ENCODE measurements around the gene RER1.
A peak's percentile ranks its signal among the peaks of the same experiment; 100 is the strongest.
"Not testable (repeated sequence)": the region's sequence is repeated elsewhere in the genome, so short reads cannot be mapped to it uniquely, and the experiment has no call there.

The RER1 gene

DNA sequence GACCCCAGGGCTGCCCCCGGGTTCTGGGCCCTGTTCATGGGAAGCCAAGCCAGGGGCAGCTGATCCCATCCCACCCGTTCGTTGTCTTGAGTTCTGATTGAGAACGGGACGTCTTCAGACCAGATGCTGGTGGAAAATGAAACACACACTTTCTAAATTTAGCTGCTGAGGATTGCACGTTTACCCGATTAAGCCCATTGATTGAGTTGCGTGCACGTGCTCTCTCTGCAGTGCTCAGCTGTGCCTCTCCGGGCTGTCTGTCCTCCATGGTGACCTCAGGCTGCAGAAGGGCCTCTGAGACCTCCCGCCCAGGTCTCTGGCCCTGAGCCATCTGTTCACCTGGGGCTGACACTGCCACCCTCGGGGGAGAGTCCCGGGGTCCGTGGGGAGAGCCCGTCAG lies 47.7 kb downstream of the RER1 start:
- H3K36me3 ChIP-seq (ENCODE audit: insufficient read depth, insufficient read length, low read length), result no peaks in the 10 kb centered on the region
- no peaks in the 10 kb centered on the region for H3K9me3 ChIP-seq (ENCODE audit: insufficient read depth, low read length)
- peaks cover 3% of the 10 kb centered on the region for H3K4me1 ChIP-seq (ENCODE audit: insufficient read depth, insufficient read length)
- no peak for DNase-seq (ENCODE audit: low read depth, low spot score)
- TF ChIP-seq SUZ12 (IDR thresholded peaks at IDR 0.05; ENCODE audit: extremely low read depth, insufficient read depth, insufficient read length), result no peak
- no peak for TF ChIP-seq ZNF274 (IDR thresholded peaks at IDR 0.05; ENCODE audit: low read depth, low read length)
- no peak for TF ChIP-seq YY1 (IDR thresholded peaks at IDR 0.05; ENCODE audit: insufficient read depth, insufficient read length)
- no peak overlapping the region for H3K9ac ChIP-seq (ENCODE audit: insufficient read length, low read depth)
- H3K4me3 ChIP-seq (ENCODE audit: insufficient read length, low read depth), result no peak overlapping the region
- H3K27me3 ChIP-seq (ENCODE audit: insufficient read depth, insufficient read length), result peaks cover 26% of the 10 kb centered on the region

DNA sequence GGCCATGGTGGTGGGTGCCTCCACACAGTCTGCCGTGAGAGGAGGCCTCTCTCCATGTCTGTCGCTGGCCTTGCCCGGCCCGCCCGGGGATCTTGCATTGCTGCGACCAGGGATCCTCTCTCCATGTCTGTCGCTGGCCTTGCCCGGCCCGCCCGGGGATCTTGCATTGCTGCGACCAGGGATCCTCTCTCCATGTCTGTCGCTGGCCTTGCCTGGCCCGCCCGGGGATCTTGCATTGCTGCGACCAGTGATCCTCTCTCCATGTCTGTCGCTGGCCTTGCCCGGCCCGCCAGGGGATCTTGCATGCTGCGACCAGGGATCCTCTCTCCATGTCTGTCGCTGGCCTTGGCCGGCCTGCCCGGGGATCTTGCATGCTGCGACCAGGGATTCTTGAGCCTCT lies 48.7 kb downstream of the RER1 start:
- peaks cover 36% of the 10 kb centered on the region for H3K27me3 ChIP-seq (ENCODE audit: insufficient read depth, insufficient read length)
- not testable (repeated sequence) for DNase-seq (ENCODE audit: low read depth, low spot score); H3K9ac ChIP-seq (ENCODE audit: insufficient read length, low read depth); H3K4me1 ChIP-seq (ENCODE audit: insufficient read depth, insufficient read length); H3K36me3 ChIP-seq (ENCODE audit: insufficient read depth, insufficient read length, low read length); H3K9me3 ChIP-seq (ENCODE audit: insufficient read depth, low read length); H3K4me3 ChIP-seq (ENCODE audit: insufficient read length, low read depth)

DNA sequence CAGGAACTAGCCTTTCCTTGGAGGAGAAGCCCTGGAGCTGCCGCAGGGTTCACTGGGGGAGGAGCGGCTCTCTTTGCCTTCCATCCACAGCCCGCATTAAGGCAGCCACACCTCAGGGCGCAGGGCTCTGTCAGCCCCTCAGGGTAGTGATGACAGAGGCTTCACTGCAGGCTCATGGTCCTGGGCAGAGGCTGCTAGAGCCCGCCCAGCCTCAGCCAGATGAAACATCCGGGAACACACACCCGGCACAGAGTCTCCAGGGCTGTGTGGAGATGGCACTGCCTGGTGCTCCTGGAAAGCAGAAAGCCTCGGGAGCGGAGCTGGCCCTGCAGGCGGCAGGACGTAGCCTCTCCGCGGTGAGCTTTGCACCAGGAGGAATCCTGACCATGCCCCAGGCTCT lies 50.1 kb downstream of the RER1 start:
- no peak overlapping the region for H3K9ac ChIP-seq (ENCODE audit: insufficient read length, low read depth)
- no peaks in the 10 kb centered on the region for H3K36me3 ChIP-seq (ENCODE audit: insufficient read depth, insufficient read length, low read length)
- no peak for DNase-seq (ENCODE audit: low read depth, low spot score)
- H3K4me1 ChIP-seq (ENCODE audit: insufficient read depth, insufficient read length), result peaks cover 9% of the 10 kb centered on the region
- peaks cover 43% of the 10 kb centered on the region for H3K27me3 ChIP-seq (ENCODE audit: insufficient read depth, insufficient read length)
- no peak overlapping the region for H3K4me3 ChIP-seq (ENCODE audit: insufficient read length, low read depth)
- TF ChIP-seq SUZ12 (IDR thresholded peaks at IDR 0.05; ENCODE audit: extremely low read depth, insufficient read depth, insufficient read length) (no peak), ZNF274 (IDR thresholded peaks at IDR 0.05; ENCODE audit: low read depth, low read length) (no peak), YY1 (IDR thresholded peaks at IDR 0.05; ENCODE audit: insufficient read depth, insufficient read length) (no peak)
- H3K9me3 ChIP-seq (ENCODE audit: insufficient read depth, low read length), result no peaks in the 10 kb centered on the region

DNA sequence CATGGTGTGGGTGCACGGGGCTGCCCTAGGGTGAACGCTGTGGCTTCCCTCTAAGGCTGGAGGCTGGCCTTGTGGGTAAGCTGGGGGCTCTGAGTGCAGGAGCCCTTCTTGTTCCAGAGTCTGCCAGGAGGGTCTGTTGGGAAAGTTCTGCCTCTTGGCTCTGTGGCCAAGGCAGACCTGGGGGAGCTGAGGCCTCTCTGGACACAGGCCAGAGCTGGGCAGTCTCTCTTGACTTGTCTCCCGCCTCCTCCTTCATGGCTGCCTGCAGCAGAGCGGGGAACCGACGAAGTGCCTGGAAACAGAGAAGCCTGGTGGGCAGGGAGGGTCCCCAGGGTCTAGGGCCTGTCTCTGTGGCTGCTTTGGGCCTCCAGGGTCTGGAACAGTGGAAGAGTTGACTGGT lies 51.0 kb downstream of the RER1 start:
- peaks cover 43% of the 10 kb centered on the region for H3K27me3 ChIP-seq (ENCODE audit: insufficient read depth, insufficient read length)

DNA sequence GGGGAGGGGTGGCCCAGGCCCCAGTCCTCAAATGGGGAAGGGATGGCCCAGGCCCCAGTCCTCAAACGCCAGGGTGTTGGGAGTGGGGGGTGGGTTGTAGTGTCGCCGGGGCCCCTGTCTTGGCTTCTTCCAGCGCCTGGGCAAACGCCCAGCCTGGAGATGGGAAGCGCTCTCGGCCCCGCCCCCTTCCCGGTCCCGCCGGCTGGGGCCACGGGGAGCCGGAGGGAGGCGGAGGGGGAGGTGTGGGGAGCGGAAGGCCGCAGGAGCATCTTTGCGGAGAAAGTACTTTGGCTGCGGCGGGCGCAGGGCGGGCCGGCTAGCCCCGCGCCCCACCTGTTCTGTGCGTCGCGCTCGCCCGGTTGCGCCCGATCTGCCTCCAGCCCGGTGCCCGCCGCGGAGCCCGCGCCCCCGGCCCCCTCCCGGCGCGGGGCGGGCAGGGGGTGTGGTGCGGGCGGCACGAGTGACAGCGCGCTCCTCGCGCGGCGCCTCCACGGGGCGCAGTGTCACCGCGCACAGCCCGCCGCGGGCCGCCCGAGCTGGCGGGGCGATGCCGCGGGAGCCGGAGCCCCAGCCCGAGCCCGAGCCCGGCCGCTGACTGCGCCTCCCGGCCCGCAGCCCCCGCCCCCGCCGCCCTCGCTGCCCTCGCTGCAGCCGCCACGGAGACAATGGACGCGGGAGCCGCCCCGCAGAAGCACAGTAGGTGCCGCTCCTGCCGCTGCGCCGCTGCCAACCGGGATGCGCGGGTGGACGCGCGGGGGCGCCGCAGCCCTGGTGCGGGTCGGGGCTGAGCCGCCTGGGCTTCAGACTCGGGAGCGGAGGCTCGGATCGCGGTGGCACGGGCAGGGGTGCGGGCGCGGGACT lies 51.9 kb downstream of the RER1 start:
- Histone ChIP-seq H3K9me3 (ENCODE audit: insufficient read depth, low read length) (no peaks in the 10 kb centered on the region), H3K4me1 (ENCODE audit: insufficient read depth, insufficient read length) (peaks cover 22% of the 10 kb centered on the region), H3K36me3 (ENCODE audit: insufficient read depth, insufficient read length, low read length) (no peaks in the 10 kb centered on the region), H3K9ac (ENCODE audit: insufficient read length, low read depth) (no peak overlapping the region), H3K27me3 (ENCODE audit: insufficient read depth, insufficient read length) (peaks cover 43% of the 10 kb centered on the region), H3K4me3 (ENCODE audit: insufficient read length, low read depth) (peak overlapping the region; percentile 4)
- no peak for DNase-seq (ENCODE audit: low read depth, low spot score)
- TF ChIP-seq ZNF274 (IDR thresholded peaks at IDR 0.05; ENCODE audit: low read depth, low read length), result no peak
- TF ChIP-seq SUZ12 (IDR thresholded peaks at IDR 0.05; ENCODE audit: extremely low read depth, insufficient read depth, insufficient read length), result no peak
- TF ChIP-seq YY1 (IDR thresholded peaks at IDR 0.05; ENCODE audit: insufficient read depth, insufficient read length), result no peak

More for the DNA sequence above, 51.0 kb downstream of the RER1 start:
- Histone ChIP-seq H3K9ac (ENCODE audit: insufficient read length, low read depth) (no peak overlapping the region), H3K4me1 (ENCODE audit: insufficient read depth, insufficient read length) (peaks cover 15% of the 10 kb centered on the region), H3K4me3 (ENCODE audit: insufficient read length, low read depth) (no peak overlapping the region), H3K9me3 (ENCODE audit: insufficient read depth, low read length) (no peaks in the 10 kb centered on the region), H3K36me3 (ENCODE audit: insufficient read depth, insufficient read length, low read length) (no peaks in the 10 kb centered on the region)
- no peak for TF ChIP-seq SUZ12 (IDR thresholded peaks at IDR 0.05; ENCODE audit: extremely low read depth, insufficient read depth, insufficient read length)
- TF ChIP-seq ZNF274 (IDR thresholded peaks at IDR 0.05; ENCODE audit: low read depth, low read length), result no peak
- TF ChIP-seq YY1 (IDR thresholded peaks at IDR 0.05; ENCODE audit: insufficient read depth, insufficient read length), result no peak
- DNase-seq (ENCODE audit: low read depth, low spot score), result no peak

DNA sequence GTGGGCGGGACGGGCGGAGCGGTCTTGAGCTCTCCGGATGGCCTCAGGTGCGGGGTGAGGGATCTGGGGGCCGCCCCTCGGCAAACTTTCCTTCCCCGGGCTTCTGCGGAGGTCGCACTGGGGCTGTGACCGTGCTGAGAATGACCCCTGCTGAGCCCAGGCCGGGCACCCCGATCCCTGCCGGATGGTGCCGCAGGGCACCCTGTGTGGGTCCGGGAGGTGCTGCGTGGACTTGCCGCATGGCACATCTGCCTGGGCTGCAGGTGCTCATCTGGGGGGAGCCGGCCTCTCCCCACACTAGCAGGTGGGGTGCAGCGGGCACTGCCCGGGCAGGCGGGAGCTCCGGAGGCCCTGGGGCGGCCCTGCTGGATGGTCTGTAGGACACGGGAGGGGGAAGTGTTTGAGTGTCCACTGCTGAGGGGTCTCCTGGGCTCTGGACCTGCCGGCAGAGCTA lies 52.5 kb downstream of the RER1 start:
- Histone ChIP-seq H3K27me3 (ENCODE audit: insufficient read depth, insufficient read length) (peaks cover 43% of the 10 kb centered on the region), H3K36me3 (ENCODE audit: insufficient read depth, insufficient read length, low read length) (no peaks in the 10 kb centered on the region), H3K9ac (ENCODE audit: insufficient read length, low read depth) (no peak overlapping the region), H3K9me3 (ENCODE audit: insufficient read depth, low read length) (no peaks in the 10 kb centered on the region), H3K4me3 (ENCODE audit: insufficient read length, low read depth) (no peak overlapping the region), H3K4me1 (ENCODE audit: insufficient read depth, insufficient read length) (peaks cover 22% of the 10 kb centered on the region)
- no peak for DNase-seq (ENCODE audit: low read depth, low spot score)
- TF ChIP-seq ZNF274 (IDR thresholded peaks at IDR 0.05; ENCODE audit: low read depth, low read length), result no peak
- TF ChIP-seq SUZ12 (IDR thresholded peaks at IDR 0.05; ENCODE audit: extremely low read depth, insufficient read depth, insufficient read length), result no peak
- TF ChIP-seq YY1 (IDR thresholded peaks at IDR 0.05; ENCODE audit: insufficient read depth, insufficient read length), result no peak

DNA sequence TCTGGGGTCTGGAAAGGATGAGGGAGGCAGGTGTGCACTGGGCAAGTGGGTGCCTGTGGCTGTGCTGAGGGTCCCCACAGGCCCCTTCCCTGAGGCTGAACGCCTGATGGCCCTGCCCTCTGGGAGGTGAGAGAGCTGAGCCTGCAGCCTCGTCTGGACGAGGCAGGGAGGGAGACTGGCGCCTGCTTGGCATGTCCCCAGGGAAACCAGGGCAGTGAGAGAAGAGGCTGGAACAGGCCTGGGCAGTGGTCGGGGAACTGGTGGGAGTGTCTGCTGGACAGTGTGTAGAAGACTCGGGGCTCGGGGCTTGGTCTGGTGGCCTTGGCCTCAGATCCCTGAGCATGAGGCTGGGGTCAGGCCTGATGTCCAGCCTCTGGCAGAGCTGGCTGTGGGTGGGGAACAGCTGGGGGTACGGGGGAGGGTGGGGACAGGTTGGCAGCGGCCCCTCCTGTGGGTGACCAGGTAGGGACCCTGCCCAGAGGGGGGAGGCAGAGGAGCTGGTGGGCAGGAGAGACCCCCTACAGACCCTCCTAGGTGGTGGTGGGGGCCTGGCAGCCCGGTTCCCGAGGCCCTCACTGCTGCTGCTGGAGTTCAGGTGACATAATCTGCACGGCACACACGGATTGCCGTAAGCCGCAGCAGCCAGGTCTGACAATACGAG lies 53.7 kb downstream of the RER1 start:
- peaks cover 26% of the 10 kb centered on the region for H3K4me1 ChIP-seq (ENCODE audit: insufficient read depth, insufficient read length)
- peaks cover 43% of the 10 kb centered on the region for H3K27me3 ChIP-seq (ENCODE audit: insufficient read depth, insufficient read length)
- H3K4me3 ChIP-seq (ENCODE audit: insufficient read length, low read depth), result no peak overlapping the region
- no peak overlapping the region for H3K9ac ChIP-seq (ENCODE audit: insufficient read length, low read depth)
- no peak for TF ChIP-seq ZNF274 (IDR thresholded peaks at IDR 0.05; ENCODE audit: low read depth, low read length)
- no peak for TF ChIP-seq YY1 (IDR thresholded peaks at IDR 0.05; ENCODE audit: insufficient read depth, insufficient read length)
- no peak for TF ChIP-seq SUZ12 (IDR thresholded peaks at IDR 0.05; ENCODE audit: extremely low read depth, insufficient read depth, insufficient read length)
- H3K9me3 ChIP-seq (ENCODE audit: insufficient read depth, low read length), result no peaks in the 10 kb centered on the region
- DNase-seq (ENCODE audit: low read depth, low spot score), result no peak
- no peaks in the 10 kb centered on the region for H3K36me3 ChIP-seq (ENCODE audit: insufficient read depth, insufficient read length, low read length)

Data from NT2/D1 (cell line).